CD4-positive, CD25-positive, alpha-beta regulatory T cell (primary cell): ENCODE results near the gene CIROP. TPM values are rescaled to one million over a fixed set of nuclear protein-coding genes. Genes with fewer than 3 reads are reported as not detected.

Source experiments
- ATAC-seq, 2 donors: fragments of 150-1000 bp; cut with Tn5 transposase; one replicate each; pipeline ENCODE4 v1.10.0; 2021; ENCODE audit warnings: low read depth in 2 of 2, moderate number of reproducible peaks in 2 of 2, moderate library complexity in 1 of 2
- DNase-seq, 3 donors: peaks; one replicate each; pipeline versions ENCODE4 v3.0.0 to v3.0.0-alpha.2; 2012 to 2022; ENCODE audit warnings: mixed read lengths in 1 of 3
- H3K27ac ChIP-seq: one replicate; pipeline ENCODE4 v1.7.0; 2013; ENCODE audit warnings: mild to moderate bottlenecking, low read length; ENCODE audit not compliant: insufficient read depth, poor library complexity, severe bottlenecking
- H3K27me3 ChIP-seq: one replicate; pipeline ENCODE4 v1.7.0; 2013; ENCODE audit warnings: low read length; ENCODE audit not compliant: control insufficient read depth, insufficient read depth
- H3K36me3 ChIP-seq: one replicate; pipeline ENCODE4 v1.7.0; 2013; ENCODE audit warnings: mild to moderate bottlenecking, low read length, moderate library complexity; ENCODE audit not compliant: control insufficient read depth, insufficient read depth
- H3K4me1 ChIP-seq: 2 replicates; pipeline ENCODE4 v1.7.0; 2013; ENCODE audit warnings: mild to moderate bottlenecking, low read length; ENCODE audit not compliant: insufficient read depth, control insufficient read depth, poor library complexity, severe bottlenecking
- H3K4me3 ChIP-seq: one replicate; pipeline ENCODE4 v1.7.0; 2013; ENCODE audit warnings: low read depth, mild to moderate bottlenecking, low read length, moderate library complexity
- H3K9me3 ChIP-seq, 2 experiments: 1 replicate in 1 of 2; 2 replicates in 1 of 2; pipeline ENCODE4 v1.7.0; 2013; ENCODE audit warnings: low read length in 2 of 2, mild to moderate bottlenecking in 1 of 2, moderate library complexity in 1 of 2; ENCODE audit not compliant: control insufficient read depth in 2 of 2
- H3K27ac Mint-ChIP-seq, 3 donors: one replicate each; pipeline ENCODE4 v1.8.0; 2020 to 2022; ENCODE audit warnings: mild to moderate bottlenecking in 3 of 3, mixed read lengths in 3 of 3, moderate library complexity in 2 of 3
- H3K27me3 Mint-ChIP-seq: one replicate; pipeline ENCODE4 v1.8.0; 2022; ENCODE audit warnings: mild to moderate bottlenecking, mixed read lengths
- H3K36me3 Mint-ChIP-seq: one replicate; pipeline ENCODE4 v1.8.0; 2020; ENCODE audit warnings: mixed read lengths
- H3K4me1 Mint-ChIP-seq, 4 donors: one replicate each; pipeline ENCODE4 v1.8.0; 2020 to 2022; ENCODE audit warnings: mixed read lengths in 4 of 4, mild to moderate bottlenecking in 1 of 4
- H3K4me3 Mint-ChIP-seq, 4 donors: one replicate each; pipeline ENCODE4 v1.8.0; 2020 to 2022; ENCODE audit warnings: mild to moderate bottlenecking in 4 of 4, mixed read lengths in 4 of 4, moderate library complexity in 3 of 4
- H3K9me3 Mint-ChIP-seq, 7 donors: one replicate each; pipeline ENCODE4 v1.8.0; 2020 to 2022; ENCODE audit warnings: mixed read lengths in 7 of 7, mild to moderate bottlenecking in 3 of 7, moderate library complexity in 2 of 7
- polyA plus RNA-seq, 4 donors: library from polyadenylated mRNA; unstranded; fragments of 300-500 nt; fragmentation: Illumina TruSeq; gene quantifications; one replicate each; pipeline ENCODE4 v1.2.3, GENCODE V29; 2021
- total RNA-seq: library from RNA; stranded (reverse); gene quantifications from one replicate; pipeline ENCODE4 v1.2.3, GENCODE V29; 2022

The CIROP gene
- total RNA-seq (not detected), polyA plus RNA-seq (under 1 TPM in 1 of 4 donors, not detected in 3; 0.23 TPM)

- Histone ChIP-seq H3K9me3 (no peaks in the 10 kb centered on the region), H3K27ac (no peak within 1 kb of the TSS), H3K4me1 (no peaks in the 10 kb centered on the region), H3K27me3 (no peaks in the 10 kb centered on the region), H3K36me3 (no peaks in the 10 kb centered on the region), H3K4me3 (no peak within 1 kb of the TSS)
- ATAC-seq, result no peak
- Mint-ChIP-seq H3K27ac (peak within 1 kb of the TSS in 1 of 3 donors; percentile 25), H3K9me3 (no peaks in the 10 kb centered on the region), H3K27me3 (peaks cover 7% of the 10 kb centered on the region), H3K4me1 (peaks cover 0 to 5% (median 4%) of the 10 kb centered on the region in 4 donors), H3K36me3 (peaks cover under 1% of the 10 kb centered on the region), H3K4me3 (peak within 1 kb of the TSS in 1 of 4 donors; percentile 39)
- no peak for DNase-seq
Measured at GRCh38 chr14:23104591-23105347, at the start of gene CIROP. CIROP (minus strand) TSS chr14:23104989; CDS start chr14:23104920, 69 bp downstream.

- no peaks in the 10 kb centered on the region for H3K36me3 ChIP-seq
- peaks cover 5% of the 10 kb centered on the region for H3K27me3 ChIP-seq
- peaks cover 34% of the 10 kb centered on the region for H3K27me3 Mint-ChIP-seq
- no peaks in the 10 kb centered on the region for H3K36me3 Mint-ChIP-seq
- peaks cover 0 to 1% (median 0%) of the 10 kb centered on the region in 7 donors for H3K9me3 Mint-ChIP-seq
- ATAC-seq (no peak), DNase-seq (no peak)
- H3K27ac Mint-ChIP-seq, result no peak overlapping the region
- no peak overlapping the region for H3K4me3 ChIP-seq
- peak overlapping the region in 2 of 4 donors; percentile 36 to 88 for H3K4me3 Mint-ChIP-seq
- no peaks in the 10 kb centered on the region for H3K9me3 ChIP-seq
- H3K27ac ChIP-seq, result no peak overlapping the region
- H3K4me1 ChIP-seq, result no peaks in the 10 kb centered on the region
- peaks cover 0 to 12% (median under 1%) of the 10 kb centered on the region in 4 donors for H3K4me1 Mint-ChIP-seq
Measured at GRCh38 chr14:23153851-23154796, 49.3 kb upstream of the CIROP start.

- Histone ChIP-seq H3K36me3 (no peaks in the 10 kb centered on the region), H3K4me1 (no peaks in the 10 kb centered on the region), H3K9me3 (no peaks in the 10 kb centered on the region), H3K27ac (no peak overlapping the region), H3K27me3 (peaks cover 2% of the 10 kb centered on the region), H3K4me3 (no peak overlapping the region)
- peaks cover 0 to 12% (median 0%) of the 10 kb centered on the region in 4 donors for H3K4me1 Mint-ChIP-seq
- ATAC-seq (no peak), DNase-seq (no peak)
- no peaks in the 10 kb centered on the region for H3K36me3 Mint-ChIP-seq
- peaks cover 0 to 1% (median 0%) of the 10 kb centered on the region in 7 donors for H3K9me3 Mint-ChIP-seq
- no peak overlapping the region for H3K27ac Mint-ChIP-seq
- peaks cover 20% of the 10 kb centered on the region for H3K27me3 Mint-ChIP-seq
- no peak overlapping the region for H3K4me3 Mint-ChIP-seq
Measured at GRCh38 chr14:23151342-23151741, 46.6 kb upstream of the CIROP start.

- Histone ChIP-seq H3K9me3 (no peaks in the 10 kb centered on the region), H3K4me3 (no peak overlapping the region), H3K36me3 (no peaks in the 10 kb centered on the region), H3K27me3 (peaks cover 3% of the 10 kb centered on the region), H3K4me1 (no peaks in the 10 kb centered on the region), H3K27ac (no peak overlapping the region)
- peaks cover 10% of the 10 kb centered on the region for H3K27me3 Mint-ChIP-seq
- H3K4me1 Mint-ChIP-seq, result peaks cover 0 to 9% (median 0%) of the 10 kb centered on the region in 4 donors
- H3K27ac Mint-ChIP-seq, result no peak overlapping the region
- no peak overlapping the region for H3K4me3 Mint-ChIP-seq
- ATAC-seq (no peak), DNase-seq (no peak)
- H3K9me3 Mint-ChIP-seq, result peaks cover 0 to 1% (median 0%) of the 10 kb centered on the region in 7 donors
- H3K36me3 Mint-ChIP-seq, result no peaks in the 10 kb centered on the region
Measured at GRCh38 chr14:23149745-23150144, 45.0 kb upstream of the CIROP start.

- no peak for ATAC-seq
Measured at GRCh38 chr14:23148591-23149249, 43.9 kb upstream of the CIROP start.

GRCh38 chr14:23147676-23148075 is 42.9 kb upstream of the CIROP start:
- H3K4me1 Mint-ChIP-seq, result no peaks in the 10 kb centered on the region
- H3K27ac Mint-ChIP-seq, result no peak overlapping the region
- Histone ChIP-seq H3K27me3 (peaks cover 11% of the 10 kb centered on the region), H3K27ac (no peak overlapping the region), H3K9me3 (no peaks in the 10 kb centered on the region), H3K4me3 (no peak overlapping the region), H3K36me3 (no peaks in the 10 kb centered on the region), H3K4me1 (no peaks in the 10 kb centered on the region)
- ATAC-seq (no peak), DNase-seq (no peak)
- H3K4me3 Mint-ChIP-seq, result no peak overlapping the region
- H3K36me3 Mint-ChIP-seq, result no peaks in the 10 kb centered on the region
- peaks cover 0 to 1% (median 0%) of the 10 kb centered on the region in 7 donors for H3K9me3 Mint-ChIP-seq
- H3K27me3 Mint-ChIP-seq, result peaks cover 6% of the 10 kb centered on the region

More at GRCh38 chr14:23148591-23149249, 43.9 kb upstream of the CIROP start:
- H3K36me3 Mint-ChIP-seq, result no peaks in the 10 kb centered on the region
- no peaks in the 10 kb centered on the region for H3K36me3 ChIP-seq
- H3K4me1 ChIP-seq, result no peaks in the 10 kb centered on the region
- H3K9me3 ChIP-seq, result no peaks in the 10 kb centered on the region
- DNase-seq, result no peak
- H3K9me3 Mint-ChIP-seq, result peaks cover 0 to 1% (median 0%) of the 10 kb centered on the region in 7 donors
- H3K27me3 Mint-ChIP-seq, result peaks cover 6% of the 10 kb centered on the region
- H3K27ac ChIP-seq, result no peak overlapping the region
- no peak overlapping the region for H3K4me3 Mint-ChIP-seq
- no peak overlapping the region for H3K4me3 ChIP-seq
- peaks cover 0 to 4% (median 0%) of the 10 kb centered on the region in 4 donors for H3K4me1 Mint-ChIP-seq
- H3K27ac Mint-ChIP-seq, result no peak overlapping the region
- H3K27me3 ChIP-seq, result peaks cover 3% of the 10 kb centered on the region

GRCh38 chr14:23146980-23147379 is 42.2 kb upstream of the CIROP start:
- H3K4me3 Mint-ChIP-seq, result no peak overlapping the region
- Histone ChIP-seq H3K27ac (no peak overlapping the region), H3K36me3 (no peaks in the 10 kb centered on the region), H3K4me3 (no peak overlapping the region), H3K27me3 (peaks cover 11% of the 10 kb centered on the region), H3K4me1 (no peaks in the 10 kb centered on the region), H3K9me3 (no peaks in the 10 kb centered on the region)
- H3K27ac Mint-ChIP-seq, result no peak overlapping the region
- no peaks in the 10 kb centered on the region for H3K36me3 Mint-ChIP-seq
- peaks cover 0 to 1% (median 0%) of the 10 kb centered on the region in 7 donors for H3K9me3 Mint-ChIP-seq
- H3K4me1 Mint-ChIP-seq, result no peaks in the 10 kb centered on the region
- ATAC-seq (no peak), DNase-seq (no peak)
- H3K27me3 Mint-ChIP-seq, result peaks cover 9% of the 10 kb centered on the region
